GM12873 (cell line): ENCODE data around the gene NUBPL.

Source experiments
- CTCF ChIP-seq: IDR thresholded peaks from 2 replicates; pipeline ENCODE4 v1.5.1; 2012; ENCODE audit warnings: low read depth, mild to moderate bottlenecking, moderate library complexity, low read length, control low read depth; ENCODE audit not compliant: insufficient read depth; ENCODE audit errors: missing control alignments

NUBPL gene

GRCh38 chr14:31855262-31855661 is 294.1 kb downstream of the NUBPL start:
- no peak for TF ChIP-seq CTCF

- no peak for TF ChIP-seq CTCF
These were observed 297.7 kb downstream of the NUBPL start for GRCh38 chr14:31858868-31859267.

GRCh38 chr14:31864937-31865855 is 304.0 kb downstream of the NUBPL start:
- TF ChIP-seq CTCF, result no peak

- no peak for TF ChIP-seq CTCF
These were observed 306.4 kb downstream of the NUBPL start for GRCh38 chr14:31867570-31867969.

- TF ChIP-seq CTCF, result no peak
These were observed 315.5 kb downstream of the NUBPL start for GRCh38 chr14:31876741-31877140.

GRCh38 chr14:31877255-31877798 is 316.1 kb downstream of the NUBPL start:
- TF ChIP-seq CTCF, result no peak

- no peak for TF ChIP-seq CTCF
These were observed 318.6 kb downstream of the NUBPL start for GRCh38 chr14:31879661-31880348.
